ENCODE measurements around the gene DNAJC13.

Gene DNAJC13

DNA sequence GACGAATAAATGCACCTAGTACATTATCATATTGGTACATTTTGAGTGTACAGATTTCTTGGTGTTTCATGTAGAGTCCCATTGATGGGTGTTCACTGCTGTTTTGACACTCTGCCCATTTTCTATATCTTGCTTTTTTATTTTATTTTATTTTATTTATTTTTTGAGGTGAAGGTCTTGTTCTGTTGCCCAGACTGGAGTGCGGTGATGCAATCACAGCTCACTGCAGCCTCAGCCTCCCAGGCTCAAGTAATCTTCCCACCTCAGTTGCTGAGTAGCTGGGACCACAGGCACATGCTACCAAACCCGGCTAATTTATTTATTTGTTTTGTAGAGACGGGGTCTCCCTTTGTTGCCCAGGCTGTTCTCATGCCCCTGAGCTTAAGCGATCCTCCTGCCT is 44.2 kb downstream of the DNAJC13 start:
- DNase-seq: no peak
- no peak for ATAC-seq

GRCh38 chr3:132464066-132464465 is 46.8 kb downstream of the DNAJC13 start:
- no peak for ATAC-seq
- no peak for DNase-seq

GRCh38 chr3:132469326-132469725 is 52.0 kb downstream of the DNAJC13 start:
- DNase-seq (no peak), ATAC-seq (no peak)

DNA sequence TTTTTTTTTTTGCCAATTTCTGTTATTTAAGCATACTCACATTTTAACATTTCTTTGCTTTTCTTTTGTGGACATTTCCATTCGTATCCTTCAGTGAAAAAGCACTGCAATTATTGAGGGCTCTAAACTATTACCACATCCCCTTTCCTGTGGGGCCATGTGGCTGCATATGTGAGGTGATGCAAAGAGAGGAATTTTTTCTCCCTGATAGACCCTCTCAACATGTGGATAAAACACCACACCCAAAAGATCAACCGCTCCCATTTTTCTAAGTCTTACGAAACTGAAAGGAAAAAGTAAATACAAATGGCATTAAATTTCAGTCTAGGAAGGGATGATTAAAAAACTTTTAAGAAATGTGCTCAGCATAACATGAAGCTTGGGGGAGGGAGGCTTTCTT is 68.8 kb downstream of the DNAJC13 start:
- no peak for DNase-seq

GRCh38 chr3:132488151-132488550 is 70.8 kb downstream of the DNAJC13 start:
- no peak for DNase-seq
- no peak for ATAC-seq

More for the DNA sequence above, 68.8 kb downstream of the DNAJC13 start:
- ATAC-seq: no peak

DNA sequence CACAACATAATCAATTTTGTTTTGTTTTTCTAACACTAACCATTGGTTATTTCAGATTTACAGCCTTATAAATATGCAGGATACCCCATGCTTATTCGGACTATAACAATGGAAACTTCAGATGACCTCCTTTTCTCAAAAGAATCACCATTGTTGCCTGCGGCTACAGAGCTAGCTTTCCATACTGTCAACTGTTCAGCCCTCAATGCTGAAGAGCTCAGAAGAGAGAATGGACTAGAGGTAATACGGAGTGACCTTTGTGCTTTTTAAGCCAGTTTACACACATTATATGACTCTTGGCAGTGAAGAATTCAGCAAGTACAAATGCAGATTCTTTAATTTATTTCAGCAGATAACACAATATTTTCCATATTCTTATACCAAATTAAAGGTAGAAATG is 81.8 kb downstream of the DNAJC13 start:
- no peak for DNase-seq

DNA sequence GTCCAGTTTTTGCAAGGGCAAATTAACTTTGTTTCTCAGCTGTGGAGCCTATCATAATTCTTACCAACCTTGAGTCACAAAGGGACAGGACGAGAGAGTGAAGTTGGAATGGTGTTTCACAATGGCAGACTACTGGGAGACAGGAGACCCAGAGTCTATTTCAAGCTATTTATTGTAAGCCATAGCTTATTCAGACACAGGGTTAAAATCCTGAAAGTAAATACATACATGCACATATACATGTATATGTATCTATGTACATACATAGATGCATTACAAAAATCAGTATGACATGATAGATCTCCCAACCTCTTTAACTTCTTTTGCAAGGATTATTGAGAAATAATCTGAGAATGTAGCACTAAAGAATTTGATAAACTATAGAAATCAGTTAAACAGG is 86.3 kb downstream of the DNAJC13 start:
- ATAC-seq: no peak
- no peak for DNase-seq

More for the DNA sequence above, 81.8 kb downstream of the DNAJC13 start:
- ATAC-seq: no peak

DNA sequence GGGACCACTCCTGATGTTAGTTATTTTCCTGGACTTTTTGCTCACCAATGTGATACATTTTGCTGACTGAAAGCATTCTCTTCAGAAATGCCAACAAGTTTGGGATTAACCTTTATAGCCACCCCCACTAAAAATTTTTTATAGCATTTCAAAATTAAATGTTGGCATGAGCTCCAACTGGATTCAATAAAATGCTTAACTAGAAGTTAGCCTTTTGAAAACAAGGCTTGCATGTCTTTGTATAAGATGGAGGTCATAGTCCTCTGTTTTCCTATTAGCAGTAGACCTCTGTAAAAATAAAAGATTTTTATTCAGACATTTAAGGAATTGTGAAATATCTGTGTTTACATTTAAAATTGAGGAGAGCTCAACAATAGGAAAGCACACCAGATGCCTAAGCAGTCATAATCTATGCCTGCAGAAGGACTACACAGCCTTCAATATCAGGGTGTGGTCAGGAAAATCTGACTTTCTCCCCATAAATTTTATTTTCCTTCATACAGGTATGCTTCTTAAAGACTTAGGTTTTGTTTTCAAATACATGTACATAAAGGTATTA is 87.2 kb downstream of the DNAJC13 start:
- ATAC-seq (no peak), DNase-seq (no peak)

DNA sequence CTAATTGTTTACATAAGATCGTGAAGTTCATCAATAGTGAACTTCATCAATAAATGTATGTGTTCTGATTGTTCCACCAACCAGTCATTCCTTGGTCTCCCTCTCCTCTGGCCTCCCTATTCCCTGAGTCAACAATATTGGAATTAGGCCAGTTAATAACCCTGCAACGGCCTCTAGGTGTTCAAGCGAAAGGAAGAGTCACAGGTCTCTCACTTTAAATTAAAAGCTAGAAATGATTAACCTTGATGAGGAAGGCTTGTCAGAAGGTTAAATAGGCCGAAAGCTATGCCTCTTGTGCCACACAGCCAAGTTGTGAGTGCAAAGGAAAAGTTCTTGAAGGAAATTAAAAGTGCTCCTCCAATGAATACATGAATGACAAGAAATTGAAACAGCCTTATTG is 90.4 kb downstream of the DNAJC13 start:
- ATAC-seq (no peak), DNase-seq (no peak)

- DNase-seq (no peak), ATAC-seq (no peak)
Observed at GRCh38 chr3:132509096-132509495, 91.8 kb downstream of the DNAJC13 start.

GRCh38 chr3:132509506-132509905 is 92.2 kb downstream of the DNAJC13 start:
- no peak for DNase-seq
- no peak for ATAC-seq

DNA sequence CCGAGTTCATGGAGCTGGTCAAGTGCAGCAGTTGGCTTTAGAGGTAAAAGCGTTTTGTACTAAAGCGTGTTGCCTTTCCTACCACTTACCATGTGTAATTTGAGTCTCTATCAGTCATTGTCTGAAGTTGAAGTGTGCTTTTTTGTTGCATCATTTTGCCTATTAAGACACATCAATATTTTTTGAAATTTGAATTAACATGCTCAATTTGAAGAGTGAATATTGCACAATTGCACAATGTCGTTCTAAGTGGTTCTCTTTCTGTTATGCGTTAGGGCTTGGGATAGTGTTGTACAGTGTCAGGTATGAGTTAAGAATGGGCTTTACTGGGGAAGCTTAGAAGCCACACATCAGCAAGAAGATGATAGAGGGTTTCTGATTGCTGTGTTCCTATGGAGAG is 95.8 kb downstream of the DNAJC13 start:
- ATAC-seq (no peak), DNase-seq (no peak)

DNA sequence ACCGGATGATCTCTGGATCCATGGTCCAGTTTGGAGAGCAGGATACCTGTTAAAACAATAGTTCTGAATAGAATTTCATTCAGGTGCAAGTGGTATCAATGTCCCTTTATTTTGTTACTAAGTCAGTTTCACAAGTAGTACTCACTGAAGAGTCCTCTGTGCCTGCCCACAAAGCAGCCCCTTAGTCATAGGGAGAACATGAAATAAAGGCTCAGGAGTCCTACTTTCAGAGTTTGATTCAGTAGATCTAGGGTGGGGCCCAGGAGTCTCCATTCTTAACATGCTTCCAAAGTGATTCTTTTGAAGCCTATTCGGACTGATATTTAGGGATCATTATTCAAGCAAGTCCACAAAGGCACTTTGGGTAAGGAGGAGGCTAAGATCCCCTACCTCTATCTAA is 100.0 kb downstream of the DNAJC13 start:
- ATAC-seq: peak; percentile 38
- DNase-seq: no peak

GRCh38 chr3:132519914-132520313 is 102.6 kb downstream of the DNAJC13 start:
- DNase-seq (no peak), ATAC-seq (peak; percentile 85)

DNA sequence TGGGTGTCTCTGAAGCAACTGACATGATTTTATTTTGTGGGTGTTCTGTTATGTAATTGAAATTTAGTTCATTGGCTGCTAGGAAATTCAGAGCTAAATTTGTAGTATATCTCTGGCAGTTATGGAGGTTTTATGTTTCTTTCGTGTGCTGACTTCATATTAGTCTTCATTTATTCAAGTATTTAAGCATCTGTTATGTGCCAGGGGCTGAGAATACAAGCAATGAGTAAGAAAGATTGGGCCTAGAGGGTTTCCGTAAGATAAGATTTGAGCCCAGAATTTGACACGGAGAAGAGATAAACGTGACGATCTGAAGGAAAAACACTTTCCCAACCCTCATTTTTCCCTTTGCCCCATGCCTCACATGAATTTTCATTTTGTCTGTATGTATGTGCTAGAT is 104.6 kb downstream of the DNAJC13 start:
- DNase-seq (no peak), ATAC-seq (no peak)

- no peak for DNase-seq
- peak; percentile 62 for ATAC-seq
Observed at GRCh38 chr3:132522353-132522752, 105.1 kb downstream of the DNAJC13 start.

DNA sequence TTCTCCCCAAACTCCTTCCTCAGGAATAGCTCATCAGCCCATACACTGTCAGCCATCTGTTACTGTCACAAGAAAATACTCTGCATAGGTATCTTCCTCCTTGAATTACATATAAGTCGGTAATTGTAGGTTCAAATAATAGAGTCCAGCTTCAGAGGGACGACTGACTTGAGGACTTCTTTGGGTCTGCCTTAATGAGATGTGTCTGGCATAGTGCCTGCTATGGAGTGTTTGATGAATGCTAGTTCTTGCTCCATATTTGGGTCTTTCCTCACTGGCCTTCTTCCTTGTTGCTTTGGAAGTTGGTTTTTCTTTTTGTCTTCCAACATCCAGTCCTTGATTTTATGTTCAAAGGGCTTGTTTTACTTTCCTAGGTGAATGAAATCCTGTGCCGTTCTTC is 113.3 kb downstream of the DNAJC13 start:
- no peak for DNase-seq
- no peak for ATAC-seq

DNA sequence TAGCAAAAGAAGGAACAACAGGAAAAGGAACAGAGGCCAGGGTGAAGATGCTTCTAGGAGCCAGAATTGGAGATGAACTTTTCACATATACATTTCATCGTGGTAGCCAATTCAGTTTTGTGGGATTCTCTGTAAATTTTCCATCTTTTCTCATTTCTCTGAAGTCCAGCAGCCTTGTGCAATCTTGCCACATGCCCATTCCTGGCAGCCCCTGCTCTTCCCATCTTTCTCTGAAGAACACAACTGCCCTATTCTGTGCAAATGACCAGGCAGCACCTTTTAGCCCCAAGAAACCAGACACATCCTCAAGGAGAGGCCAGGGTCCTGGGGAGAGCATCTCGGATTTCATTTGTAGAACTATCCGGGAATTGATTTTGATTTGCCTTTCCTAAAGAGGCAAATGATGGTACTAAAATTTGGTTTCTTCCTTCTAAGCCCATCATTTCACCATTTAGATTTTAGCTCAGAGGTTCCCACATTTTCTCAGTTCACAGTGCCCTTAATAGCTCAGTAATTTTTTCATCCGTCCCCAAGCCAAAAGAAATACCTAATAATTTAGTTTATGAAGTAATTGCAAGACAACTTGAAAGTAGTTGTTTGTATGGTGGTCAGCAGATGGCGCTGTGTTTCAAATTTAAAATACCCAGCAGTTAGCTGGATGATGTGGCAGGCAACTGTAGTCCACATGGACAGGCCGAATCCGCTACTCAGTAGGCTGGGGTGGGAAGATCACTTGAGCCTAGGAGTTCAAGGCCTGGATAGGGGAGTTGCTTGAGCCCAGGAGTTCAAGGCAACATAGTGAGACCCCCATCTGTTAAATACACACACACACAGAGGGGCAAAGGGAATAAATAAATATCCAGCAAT is 118.5 kb downstream of the DNAJC13 start:
- ATAC-seq (peak; percentile 46), DNase-seq (peak; percentile 70)

DNA sequence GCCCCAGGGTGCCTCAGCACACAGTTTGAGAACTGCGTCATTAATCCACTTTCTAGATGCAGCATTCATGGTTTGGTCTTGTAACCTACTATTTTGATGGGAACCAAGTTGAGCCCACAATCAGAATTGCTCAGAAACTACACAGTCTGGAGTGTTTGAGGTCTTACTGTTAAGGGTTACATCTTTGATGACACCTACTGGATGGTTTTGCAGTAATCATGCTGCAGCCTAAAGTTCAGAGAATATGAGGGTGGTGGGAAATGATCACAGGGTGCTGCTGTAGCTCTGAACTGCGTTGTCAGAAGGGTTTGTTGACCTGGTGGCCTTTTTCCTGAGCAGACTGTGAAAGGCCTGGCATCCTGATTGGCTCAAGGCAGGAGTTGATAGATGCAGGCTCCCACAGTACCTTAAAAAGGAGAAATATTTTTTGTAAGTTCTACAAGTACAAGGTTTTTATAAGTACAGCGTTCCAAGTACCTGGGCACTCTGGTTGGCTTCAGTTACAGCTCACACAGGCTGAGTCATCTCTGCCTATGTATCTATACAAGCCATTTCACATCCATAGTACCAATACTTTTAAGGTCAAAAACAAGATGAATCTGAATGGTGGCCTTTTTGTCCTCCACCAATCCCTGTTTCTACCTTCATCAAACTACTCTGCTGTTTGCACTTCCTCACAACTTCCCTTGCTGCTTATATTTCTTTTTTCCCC is 119.3 kb downstream of the DNAJC13 start:
- ATAC-seq (peak; percentile 94), DNase-seq (no peak)

DNA sequence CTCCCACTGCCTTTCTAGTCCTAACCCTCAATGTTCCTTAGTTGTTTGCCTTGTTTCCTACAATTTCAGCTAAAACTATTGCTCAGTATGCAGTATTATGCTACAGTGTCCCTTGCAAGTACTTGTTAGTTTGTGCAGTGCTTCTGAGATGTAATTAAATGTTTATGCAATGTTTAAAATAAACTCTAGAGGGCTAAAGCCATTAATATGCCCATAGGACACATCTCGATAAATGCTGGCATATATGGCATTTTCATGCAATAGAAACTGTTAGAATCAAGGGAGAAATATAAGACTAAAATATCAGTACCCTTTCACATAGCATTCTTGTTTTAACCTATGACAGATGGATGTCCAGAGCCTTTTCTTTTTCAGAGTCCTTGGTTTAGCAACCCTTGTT is 120.0 kb downstream of the DNAJC13 start:
- DNase-seq (no peak), ATAC-seq (no peak)

DNA sequence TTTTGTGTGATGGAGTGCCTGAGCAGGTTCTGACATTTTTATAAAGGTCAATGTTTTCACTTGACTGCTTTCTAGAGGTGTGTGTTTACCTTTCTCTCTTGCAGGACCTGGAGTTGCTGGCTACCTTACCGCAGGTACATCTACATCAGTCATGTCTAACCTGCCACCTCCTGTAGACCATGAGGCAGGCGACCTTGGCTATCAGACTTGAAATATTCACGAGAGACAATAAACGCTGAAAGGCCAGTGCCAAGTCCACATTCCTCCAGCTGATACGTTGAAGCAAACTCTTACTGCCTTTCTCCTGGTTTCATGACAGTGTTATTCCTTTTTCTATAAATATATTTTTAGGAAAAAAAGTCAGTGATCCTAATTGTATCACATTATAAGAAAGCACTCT is 120.8 kb downstream of the DNAJC13 start:
- no peak for ATAC-seq
- DNase-seq: no peak

DNA sequence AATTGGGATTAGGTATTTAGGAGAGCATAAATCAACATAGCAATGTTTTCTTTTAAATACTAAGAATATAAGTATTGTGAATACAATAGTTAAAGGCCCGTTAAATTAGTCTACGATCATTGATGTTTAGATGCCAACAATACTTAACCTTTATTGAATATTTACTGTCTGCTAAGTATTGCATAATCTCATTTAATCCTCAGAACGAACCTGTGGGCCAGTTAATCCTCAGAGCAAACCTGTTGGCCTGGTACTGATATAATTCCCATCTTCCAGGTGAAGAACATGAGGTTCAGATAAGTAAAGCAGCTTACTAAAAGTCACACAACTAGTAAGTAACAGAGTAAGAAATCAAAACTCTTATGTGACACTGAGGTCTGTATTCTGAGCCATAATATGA is 122.4 kb downstream of the DNAJC13 start:
- DNase-seq: no peak
- no peak for ATAC-seq

- ATAC-seq: no peak
- no peak for DNase-seq
Observed at GRCh38 chr3:132542577-132542976, 125.3 kb downstream of the DNAJC13 start.

Measured in stimulated activated naive CD8-positive, alpha-beta T cell treated with anti-CD3 and anti-CD28 coated beads, Interleukin-15, Interleukin-2, amounts not matched to agents 100 U/mL and 50 U/mL, for 24 hours (primary cell).